Neural cell (in vitro differentiated cells): ENCODE data around the gene AP1S3. TPM values are rescaled to one million over a fixed set of nuclear protein-coding genes. Genes with fewer than 3 reads are reported as not detected.

ENCODE experiments used
- H2AFZ ChIP-seq: fragments of 200-600, 300-800 bp; sonication (generic), shearing (Covaris generic); 2 replicates; pipeline ENCODE4 v1.6.0; 2014; ENCODE audit warnings: low read depth, mild to moderate bottlenecking, antibody characterized with exemption, low read length, moderate library complexity
- H3F3A ChIP-seq: fragments of 200-600 bp; shearing (Covaris generic); 2 replicates; pipeline ENCODE4 v1.6.1; 2016; ENCODE audit warnings: mild to moderate bottlenecking, moderate library complexity, mixed read lengths, antibody characterized with exemption, low read length; ENCODE audit not compliant: insufficient read depth, poor library complexity, severe bottlenecking
- H3K27ac ChIP-seq: fragments of 200-600, 300-800 bp; sonication (generic), shearing (Covaris generic); 2 replicates; pipeline ENCODE4 v1.5.1; 2014; ENCODE audit warnings: mild to moderate bottlenecking, low read length, moderate library complexity
- H3K27me3 ChIP-seq: fragments of 300-800, 200-600 bp; sonication (generic), shearing (Covaris generic); 2 replicates; pipeline ENCODE4 v1.6.0; 2014; ENCODE audit warnings: mild to moderate bottlenecking, low read depth, low read length, moderate library complexity; ENCODE audit not compliant: insufficient read depth
- H3K36me3 ChIP-seq: fragments of 300-800, 200-600 bp; sonication (generic), shearing (Covaris generic); 2 replicates; pipeline ENCODE4 v1.5.1; 2014; ENCODE audit warnings: mild to moderate bottlenecking, antibody characterized with exemption, low read length, moderate library complexity; ENCODE audit not compliant: insufficient read depth
- H3K4me2 ChIP-seq: fragments of 300-800, 200-600 bp; sonication (generic), shearing (Covaris generic); 2 replicates; pipeline ENCODE4 v1.6.0; 2014; ENCODE audit warnings: mild to moderate bottlenecking, low read length
- H3K4me3 ChIP-seq: fragments of 300-800, 200-600 bp; sonication (generic), shearing (Covaris generic); 2 replicates; pipeline ENCODE4 v1.5.1; 2014; ENCODE audit warnings: mild to moderate bottlenecking, low read length, moderate library complexity
- H3K79me2 ChIP-seq: fragments of 200-600 bp; shearing (Covaris generic); replicated peaks from 2 replicates; pipeline ENCODE4 v1.6.0; 2014; ENCODE audit warnings: mild to moderate bottlenecking, low read length, moderate library complexity; ENCODE audit not compliant: insufficient read depth
- H3K9ac ChIP-seq: fragments of 300-800, 200-600 bp; sonication (generic), shearing (Covaris generic); 2 replicates; pipeline ENCODE4 v1.6.1; 2016; ENCODE audit warnings: mild to moderate bottlenecking, low read length, mixed read lengths
- H3K9me2 ChIP-seq: fragments of 200-600 bp; shearing (Covaris generic); 2 replicates; pipeline ENCODE4 v1.6.1; 2016; ENCODE audit warnings: mild to moderate bottlenecking, low read length, mixed read lengths; ENCODE audit not compliant: insufficient read depth
- H3K9me3 ChIP-seq: fragments of 200-600, 300-800 bp; sonication (generic), shearing (Covaris generic); 2 replicates; pipeline ENCODE4 v1.6.1; 2016; ENCODE audit warnings: mild to moderate bottlenecking, mixed run types, low read length, moderate library complexity, mixed read lengths
- H4K20me1 ChIP-seq: fragments of 200-600 bp; shearing (Covaris generic); 2 replicates; pipeline ENCODE4 v1.6.1; 2016; ENCODE audit warnings: mild to moderate bottlenecking, mixed run types; ENCODE audit not compliant: insufficient read depth
- EP300 ChIP-seq: fragments of 450-650 bp; conservative IDR thresholded peaks from 2 replicates; pipeline ENCODE4 v1.6.1; 2014; ENCODE audit warnings: antibody characterized with exemption, mild to moderate bottlenecking, moderate library complexity; ENCODE audit not compliant: poor library complexity, severe bottlenecking
- EZH2 ChIP-seq: fragments of 200-600, 300-800 bp; shearing (Covaris generic), sonication (generic); IDR thresholded peaks from 2 replicates; pipeline ENCODE4 v1.6.1; 2014; ENCODE audit warnings: antibody characterized with exemption, low read length, borderline replicate concordance, mild to moderate bottlenecking; ENCODE audit not compliant: insufficient read depth, poor library complexity, severe bottlenecking
- MXI1 ChIP-seq: fragments of 450-650 bp; conservative IDR thresholded peaks from 2 replicates; pipeline ENCODE4 v1.6.1; 2014; ENCODE audit warnings: antibody characterized with exemption, mild to moderate bottlenecking; ENCODE audit not compliant: poor library complexity, severe bottlenecking
- POLR2AphosphoS5 ChIP-seq: IDR thresholded peaks from 2 replicates; pipeline ENCODE4 v1.6.1; 2012
- RAD21 ChIP-seq: fragments of 450-650 bp; conservative IDR thresholded peaks from 2 replicates; pipeline ENCODE4 v1.6.1; 2014; ENCODE audit warnings: antibody characterized with exemption, mild to moderate bottlenecking, moderate library complexity
- SMC3 ChIP-seq: fragments of 450-650 bp; conservative IDR thresholded peaks from 2 replicates; pipeline ENCODE4 v1.6.1; 2014; ENCODE audit warnings: antibody characterized with exemption, mild to moderate bottlenecking, moderate library complexity; ENCODE audit not compliant: poor library complexity
- TAF1 ChIP-seq: IDR thresholded peaks from 2 replicates; pipeline ENCODE4 v1.6.1; 2012; ENCODE audit warnings: low read depth
- polyA plus RNA-seq: library from polyadenylated mRNA; depleted of rRNA; stranded (reverse); fragments of >200 nt; gene quantifications from 2 replicates; pipeline ENCODE4 v1.2.3, GENCODE V29; 2014
- TF ChIP-seq, protein P1 (sequence below): IDR thresholded peaks from 2 replicates; pipeline ENCODE4 v1.6.1; 2012; ENCODE audit warnings: borderline replicate concordance
- TF ChIP-seq, protein P2 (sequence below): fragments of 450-650 bp; IDR thresholded peaks from 2 replicates; pipeline ENCODE4 v1.5.1; 2014; ENCODE audit warnings: antibody characterized with exemption, mild to moderate bottlenecking, moderate library complexity; ENCODE audit not compliant: poor library complexity, severe bottlenecking

The AP1S3 gene
- polyA plus RNA-seq, 1 donor from 2014 or later: 2.7 TPM

GRCh38 chr2:223725986-223726970 is 111.1 kb downstream of the AP1S3 start:
- H3K36me3 ChIP-seq: no peaks in the 10 kb centered on the region
- no peak overlapping the region for H3K9ac ChIP-seq
- H3K4me2 ChIP-seq: no peak overlapping the region
- no peaks in the 10 kb centered on the region for H3K79me2 ChIP-seq
- no peak overlapping the region for H3K27ac ChIP-seq
- TF ChIP-seq EZH2 (no peak), RAD21 (no peak), MXI1 (no peak), EP300 (no peak)
- TF ChIP-seq, protein P1, sequence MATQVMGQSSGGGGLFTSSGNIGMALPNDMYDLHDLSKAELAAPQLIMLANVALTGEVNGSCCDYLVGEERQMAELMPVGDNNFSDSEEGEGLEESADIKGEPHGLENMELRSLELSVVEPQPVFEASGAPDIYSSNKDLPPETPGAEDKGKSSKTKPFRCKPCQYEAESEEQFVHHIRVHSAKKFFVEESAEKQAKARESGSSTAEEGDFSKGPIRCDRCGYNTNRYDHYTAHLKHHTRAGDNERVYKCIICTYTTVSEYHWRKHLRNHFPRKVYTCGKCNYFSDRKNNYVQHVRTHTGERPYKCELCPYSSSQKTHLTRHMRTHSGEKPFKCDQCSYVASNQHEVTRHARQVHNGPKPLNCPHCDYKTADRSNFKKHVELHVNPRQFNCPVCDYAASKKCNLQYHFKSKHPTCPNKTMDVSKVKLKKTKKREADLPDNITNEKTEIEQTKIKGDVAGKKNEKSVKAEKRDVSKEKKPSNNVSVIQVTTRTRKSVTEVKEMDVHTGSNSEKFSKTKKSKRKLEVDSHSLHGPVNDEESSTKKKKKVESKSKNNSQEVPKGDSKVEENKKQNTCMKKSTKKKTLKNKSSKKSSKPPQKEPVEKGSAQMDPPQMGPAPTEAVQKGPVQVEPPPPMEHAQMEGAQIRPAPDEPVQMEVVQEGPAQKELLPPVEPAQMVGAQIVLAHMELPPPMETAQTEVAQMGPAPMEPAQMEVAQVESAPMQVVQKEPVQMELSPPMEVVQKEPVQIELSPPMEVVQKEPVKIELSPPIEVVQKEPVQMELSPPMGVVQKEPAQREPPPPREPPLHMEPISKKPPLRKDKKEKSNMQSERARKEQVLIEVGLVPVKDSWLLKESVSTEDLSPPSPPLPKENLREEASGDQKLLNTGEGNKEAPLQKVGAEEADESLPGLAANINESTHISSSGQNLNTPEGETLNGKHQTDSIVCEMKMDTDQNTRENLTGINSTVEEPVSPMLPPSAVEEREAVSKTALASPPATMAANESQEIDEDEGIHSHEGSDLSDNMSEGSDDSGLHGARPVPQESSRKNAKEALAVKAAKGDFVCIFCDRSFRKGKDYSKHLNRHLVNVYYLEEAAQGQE: no peak
- H3K9me2 ChIP-seq: no peaks in the 10 kb centered on the region
- no peaks in the 10 kb centered on the region for H3K9me3 ChIP-seq
- no peaks in the 10 kb centered on the region for H3F3A ChIP-seq
- no peak overlapping the region for H3K4me3 ChIP-seq
- H4K20me1 ChIP-seq: no peaks in the 10 kb centered on the region
- no peaks in the 10 kb centered on the region for H3K27me3 ChIP-seq
- no peak overlapping the region for H2AFZ ChIP-seq

DNA sequence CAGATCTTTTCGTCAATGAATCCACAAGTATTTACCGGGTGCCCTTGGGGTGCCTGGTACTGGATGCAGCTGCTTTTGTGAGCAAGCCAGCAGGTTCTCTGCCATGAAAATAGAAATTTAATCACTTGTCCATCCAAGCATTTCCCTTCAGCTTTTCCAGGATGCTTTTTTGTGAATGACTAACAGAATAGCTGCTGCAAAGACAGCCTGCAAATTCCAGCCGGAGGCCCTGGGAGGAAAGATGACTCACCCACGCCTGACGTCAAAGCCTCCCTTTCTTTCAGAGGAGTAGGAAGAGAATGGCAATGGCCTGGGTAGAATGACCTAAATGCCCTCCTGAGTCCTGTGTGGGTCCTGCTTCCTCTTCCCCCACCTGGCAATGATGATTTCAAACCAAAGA is 111.9 kb downstream of the AP1S3 start:
- H3K27ac ChIP-seq: no peak overlapping the region
- no peak overlapping the region for H3K9ac ChIP-seq

More for the DNA sequence above, 111.9 kb downstream of the AP1S3 start:
- H3K9me2 ChIP-seq: no peaks in the 10 kb centered on the region
- no peaks in the 10 kb centered on the region for H3K36me3 ChIP-seq
- H3K4me2 ChIP-seq: no peak overlapping the region
- no peak overlapping the region for H2AFZ ChIP-seq
- H3K4me3 ChIP-seq: no peak overlapping the region
- no peaks in the 10 kb centered on the region for H3K27me3 ChIP-seq
- H3F3A ChIP-seq: no peaks in the 10 kb centered on the region
- no peaks in the 10 kb centered on the region for H4K20me1 ChIP-seq
- no peaks in the 10 kb centered on the region for H3K9me3 ChIP-seq
- no peaks in the 10 kb centered on the region for H3K79me2 ChIP-seq
- TF ChIP-seq TAF1 (no peak), EZH2 (no peak), MXI1 (no peak), EP300 (no peak), SMC3 (no peak), RAD21 (no peak), POLR2AphosphoS5 (no peak)
- TF ChIP-seq, protein P1: no peak
- TF ChIP-seq, protein P2, sequence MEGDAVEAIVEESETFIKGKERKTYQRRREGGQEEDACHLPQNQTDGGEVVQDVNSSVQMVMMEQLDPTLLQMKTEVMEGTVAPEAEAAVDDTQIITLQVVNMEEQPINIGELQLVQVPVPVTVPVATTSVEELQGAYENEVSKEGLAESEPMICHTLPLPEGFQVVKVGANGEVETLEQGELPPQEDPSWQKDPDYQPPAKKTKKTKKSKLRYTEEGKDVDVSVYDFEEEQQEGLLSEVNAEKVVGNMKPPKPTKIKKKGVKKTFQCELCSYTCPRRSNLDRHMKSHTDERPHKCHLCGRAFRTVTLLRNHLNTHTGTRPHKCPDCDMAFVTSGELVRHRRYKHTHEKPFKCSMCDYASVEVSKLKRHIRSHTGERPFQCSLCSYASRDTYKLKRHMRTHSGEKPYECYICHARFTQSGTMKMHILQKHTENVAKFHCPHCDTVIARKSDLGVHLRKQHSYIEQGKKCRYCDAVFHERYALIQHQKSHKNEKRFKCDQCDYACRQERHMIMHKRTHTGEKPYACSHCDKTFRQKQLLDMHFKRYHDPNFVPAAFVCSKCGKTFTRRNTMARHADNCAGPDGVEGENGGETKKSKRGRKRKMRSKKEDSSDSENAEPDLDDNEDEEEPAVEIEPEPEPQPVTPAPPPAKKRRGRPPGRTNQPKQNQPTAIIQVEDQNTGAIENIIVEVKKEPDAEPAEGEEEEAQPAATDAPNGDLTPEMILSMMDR: no peak
